ENCODE measurements around the gene EXPH5.

DNA sequence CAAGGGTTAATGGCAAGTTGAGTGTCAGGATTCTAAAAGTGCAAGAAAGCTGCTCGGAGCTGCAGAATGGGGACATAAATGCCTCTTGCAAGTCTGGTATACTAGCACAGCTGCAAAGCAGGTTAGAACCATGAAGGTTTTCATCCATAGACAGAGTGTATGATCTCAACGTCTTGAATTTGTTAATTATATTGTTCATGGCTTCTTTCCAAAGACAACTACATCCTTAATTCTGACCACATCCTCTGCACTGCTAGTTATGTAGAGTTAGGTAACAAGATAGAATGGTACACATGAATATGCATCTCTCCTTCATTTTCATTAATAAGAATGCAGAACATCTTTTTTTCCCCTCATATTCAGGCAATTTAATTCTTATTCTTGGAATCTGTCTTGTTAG is 34.2 kb downstream of the EXPH5 start:
- TF ChIP-seq, protein P1, sequence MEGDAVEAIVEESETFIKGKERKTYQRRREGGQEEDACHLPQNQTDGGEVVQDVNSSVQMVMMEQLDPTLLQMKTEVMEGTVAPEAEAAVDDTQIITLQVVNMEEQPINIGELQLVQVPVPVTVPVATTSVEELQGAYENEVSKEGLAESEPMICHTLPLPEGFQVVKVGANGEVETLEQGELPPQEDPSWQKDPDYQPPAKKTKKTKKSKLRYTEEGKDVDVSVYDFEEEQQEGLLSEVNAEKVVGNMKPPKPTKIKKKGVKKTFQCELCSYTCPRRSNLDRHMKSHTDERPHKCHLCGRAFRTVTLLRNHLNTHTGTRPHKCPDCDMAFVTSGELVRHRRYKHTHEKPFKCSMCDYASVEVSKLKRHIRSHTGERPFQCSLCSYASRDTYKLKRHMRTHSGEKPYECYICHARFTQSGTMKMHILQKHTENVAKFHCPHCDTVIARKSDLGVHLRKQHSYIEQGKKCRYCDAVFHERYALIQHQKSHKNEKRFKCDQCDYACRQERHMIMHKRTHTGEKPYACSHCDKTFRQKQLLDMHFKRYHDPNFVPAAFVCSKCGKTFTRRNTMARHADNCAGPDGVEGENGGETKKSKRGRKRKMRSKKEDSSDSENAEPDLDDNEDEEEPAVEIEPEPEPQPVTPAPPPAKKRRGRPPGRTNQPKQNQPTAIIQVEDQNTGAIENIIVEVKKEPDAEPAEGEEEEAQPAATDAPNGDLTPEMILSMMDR (IDR thresholded peaks at IDR 0.05; ENCODE audit: borderline replicate concordance, extremely low read depth, low read length, poor library complexity, severe bottlenecking): no peak
- TF ChIP-seq EZH2 (IDR thresholded peaks at IDR 0.05; ENCODE audit: borderline replicate concordance, low read depth, low read length, severe bottlenecking): no peak
